ENCODE data around the gene CCDC138.

- TF ChIP-seq ZEB1 (IDR thresholded peaks at IDR 0.05; ENCODE audit: insufficient replicate concordance, low read depth) (no peak), POLR2A (IDR thresholded peaks at IDR 0.05; ENCODE audit: insufficient read depth in 1 of 2, low read depth in 2 of 2, low read length in 2 of 2) (no peak)
These were observed 79.5 kb downstream of the CCDC138 start for GRCh38 chr2:108866041-108866440.

Measured in HepG2 (cell line).